ENCODE results near the gene YTHDF1.

YTHDF1 gene

GRCh38 chr20:63166193-63167020 is 49.5 kb downstream of the YTHDF1 start:
- no peak for DNase-seq (ENCODE audit: low read depth)
- no peak overlapping the region for H3K4me3 ChIP-seq (ENCODE audit: low read length)
- no peak for TF ChIP-seq CTCF (conservative IDR thresholded peaks at IDR 0.05; ENCODE audit: low read depth, low read length)

GRCh38 chr20:63165356-63166192 is 50.4 kb downstream of the YTHDF1 start:
- H3K4me3 ChIP-seq (ENCODE audit: low read length) = no peak overlapping the region
- TF ChIP-seq CTCF (conservative IDR thresholded peaks at IDR 0.05; ENCODE audit: low read depth, low read length) = no peak
- DNase-seq (ENCODE audit: low read depth) = no peak

GRCh38 chr20:63164484-63165355 is 51.2 kb downstream of the YTHDF1 start:
- H3K4me3 ChIP-seq (ENCODE audit: low read length) = no peak overlapping the region
- no peak for TF ChIP-seq CTCF (conservative IDR thresholded peaks at IDR 0.05; ENCODE audit: low read depth, low read length)
- no peak for DNase-seq (ENCODE audit: low read depth)

GRCh38 chr20:63163596-63164483 is 52.1 kb downstream of the YTHDF1 start:
- H3K4me3 ChIP-seq (ENCODE audit: low read length) = no peak overlapping the region
- TF ChIP-seq CTCF (conservative IDR thresholded peaks at IDR 0.05; ENCODE audit: low read depth, low read length) = no peak
- DNase-seq (ENCODE audit: low read depth) = no peak

GRCh38 chr20:63163171-63163570 is 52.8 kb downstream of the YTHDF1 start:
- no peak for DNase-seq (ENCODE audit: low read depth)
- TF ChIP-seq CTCF (conservative IDR thresholded peaks at IDR 0.05; ENCODE audit: low read depth, low read length) = no peak
- H3K4me3 ChIP-seq (ENCODE audit: low read length) = no peak overlapping the region

GRCh38 chr20:63162206-63162795 is 53.6 kb downstream of the YTHDF1 start:
- DNase-seq (ENCODE audit: low read depth) = no peak
- no peak for TF ChIP-seq CTCF (conservative IDR thresholded peaks at IDR 0.05; ENCODE audit: low read depth, low read length)
- H3K4me3 ChIP-seq (ENCODE audit: low read length) = no peak overlapping the region
